Loucy (cell line): ENCODE data around the gene TIMM10.

ENCODE experiments used
- EZH2phosphoT487 ChIP-seq: fragments of 200-600 bp; IDR thresholded peaks from 2 replicates; pipeline ENCODE4 v1.6.1; 2018; ENCODE audit warnings: antibody characterized with exemption, mild to moderate bottlenecking, moderate library complexity, borderline replicate concordance
- TF ChIP-seq, protein P1 (sequence below): fragments of 200-600 bp; sonication (generic); conservative IDR thresholded peaks from 2 replicates; pipeline ENCODE4 v1.5.1; 2014; ENCODE audit warnings: mild to moderate bottlenecking, antibody characterized with exemption, low read length

DNA sequence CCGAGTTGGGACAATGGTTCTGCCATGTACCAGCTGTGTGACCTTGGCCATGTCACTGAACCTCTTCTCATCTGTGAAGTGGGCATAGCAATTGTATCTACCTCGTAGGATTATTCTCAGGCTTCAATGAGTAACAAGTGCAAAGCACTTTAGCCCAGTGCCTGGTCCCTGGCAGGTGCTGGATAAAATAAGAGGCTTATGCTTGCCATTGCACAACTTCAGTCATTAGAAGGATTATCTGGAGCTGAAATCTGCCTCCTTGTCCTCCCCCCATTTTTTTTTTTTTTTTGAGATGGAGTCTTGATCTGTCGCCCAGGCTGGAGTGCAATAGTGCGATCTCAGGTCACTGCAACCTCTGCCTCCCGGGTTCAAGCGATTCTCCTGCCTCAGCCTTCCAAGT, 14.0 kb upstream of the TIMM10 start:
- TF ChIP-seq, protein P1, sequence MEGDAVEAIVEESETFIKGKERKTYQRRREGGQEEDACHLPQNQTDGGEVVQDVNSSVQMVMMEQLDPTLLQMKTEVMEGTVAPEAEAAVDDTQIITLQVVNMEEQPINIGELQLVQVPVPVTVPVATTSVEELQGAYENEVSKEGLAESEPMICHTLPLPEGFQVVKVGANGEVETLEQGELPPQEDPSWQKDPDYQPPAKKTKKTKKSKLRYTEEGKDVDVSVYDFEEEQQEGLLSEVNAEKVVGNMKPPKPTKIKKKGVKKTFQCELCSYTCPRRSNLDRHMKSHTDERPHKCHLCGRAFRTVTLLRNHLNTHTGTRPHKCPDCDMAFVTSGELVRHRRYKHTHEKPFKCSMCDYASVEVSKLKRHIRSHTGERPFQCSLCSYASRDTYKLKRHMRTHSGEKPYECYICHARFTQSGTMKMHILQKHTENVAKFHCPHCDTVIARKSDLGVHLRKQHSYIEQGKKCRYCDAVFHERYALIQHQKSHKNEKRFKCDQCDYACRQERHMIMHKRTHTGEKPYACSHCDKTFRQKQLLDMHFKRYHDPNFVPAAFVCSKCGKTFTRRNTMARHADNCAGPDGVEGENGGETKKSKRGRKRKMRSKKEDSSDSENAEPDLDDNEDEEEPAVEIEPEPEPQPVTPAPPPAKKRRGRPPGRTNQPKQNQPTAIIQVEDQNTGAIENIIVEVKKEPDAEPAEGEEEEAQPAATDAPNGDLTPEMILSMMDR = no peak
- TF ChIP-seq EZH2phosphoT487 = no peak
